ENCODE data around the gene G6PC2.
"Not testable (repeated sequence)": the region's sequence is repeated elsewhere in the genome, so short reads cannot be mapped to it uniquely, and the experiment has no call there.

DNA sequence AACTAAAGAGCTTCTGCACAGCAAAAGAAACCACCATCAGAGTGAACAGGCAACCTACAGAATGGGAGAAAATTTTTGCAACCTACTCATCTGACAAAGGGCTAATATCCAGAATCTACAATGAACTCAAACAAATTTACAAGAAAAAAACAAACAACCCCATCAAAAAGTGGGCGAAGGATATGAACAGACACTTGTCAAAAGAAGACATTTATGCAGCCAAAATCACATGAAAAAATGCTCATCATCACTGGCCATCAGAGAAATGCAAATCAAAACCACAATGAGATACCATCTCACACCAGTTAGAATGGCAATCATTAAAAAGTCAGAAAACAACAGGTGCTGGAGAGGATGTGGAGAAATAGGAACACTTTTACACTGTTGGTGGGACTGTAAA, 30.7 kb upstream of the G6PC2 start:
- TF ChIP-seq, protein P1, sequence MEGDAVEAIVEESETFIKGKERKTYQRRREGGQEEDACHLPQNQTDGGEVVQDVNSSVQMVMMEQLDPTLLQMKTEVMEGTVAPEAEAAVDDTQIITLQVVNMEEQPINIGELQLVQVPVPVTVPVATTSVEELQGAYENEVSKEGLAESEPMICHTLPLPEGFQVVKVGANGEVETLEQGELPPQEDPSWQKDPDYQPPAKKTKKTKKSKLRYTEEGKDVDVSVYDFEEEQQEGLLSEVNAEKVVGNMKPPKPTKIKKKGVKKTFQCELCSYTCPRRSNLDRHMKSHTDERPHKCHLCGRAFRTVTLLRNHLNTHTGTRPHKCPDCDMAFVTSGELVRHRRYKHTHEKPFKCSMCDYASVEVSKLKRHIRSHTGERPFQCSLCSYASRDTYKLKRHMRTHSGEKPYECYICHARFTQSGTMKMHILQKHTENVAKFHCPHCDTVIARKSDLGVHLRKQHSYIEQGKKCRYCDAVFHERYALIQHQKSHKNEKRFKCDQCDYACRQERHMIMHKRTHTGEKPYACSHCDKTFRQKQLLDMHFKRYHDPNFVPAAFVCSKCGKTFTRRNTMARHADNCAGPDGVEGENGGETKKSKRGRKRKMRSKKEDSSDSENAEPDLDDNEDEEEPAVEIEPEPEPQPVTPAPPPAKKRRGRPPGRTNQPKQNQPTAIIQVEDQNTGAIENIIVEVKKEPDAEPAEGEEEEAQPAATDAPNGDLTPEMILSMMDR (IDR thresholded peaks at IDR 0.05; ENCODE audit: low read length): not testable (repeated sequence)
- not testable (repeated sequence) for TF ChIP-seq EZH2 (IDR thresholded peaks at IDR 0.05; ENCODE audit: borderline replicate concordance, low read length)

Data from OCI-LY1 (cell line).